ENCODE results near the gene DDX17. TPM values are rescaled to one million over a fixed set of nuclear protein-coding genes. Genes with fewer than 3 reads are reported as not detected.

Gene DDX17
- total RNA-seq, 2 experiments from 2014 or later: 468 to 521 TPM

- H3K27me3 Mint-ChIP-seq: no peaks in the 10 kb centered on the region
- POLR2A ChIA-PET: interaction anchor here (0.5 kb wide), 1 partner anchor 12 kb away, joined by 4 read pairs; no protein-coding TSS in a partner anchor
- H3K36me3 Mint-ChIP-seq (ENCODE audit: low read depth): peaks cover 80% of the 10 kb centered on the region
- no peak overlapping the region for H3K27ac Mint-ChIP-seq
- no peak for DNase-seq
- H3K9me3 Mint-ChIP-seq: no peaks in the 10 kb centered on the region
- CTCF ChIA-PET: interaction anchor here (1.1 to 1.9 kb wide), 2 partner anchors 13 kb away, joined by 3 to 4 read pairs; no protein-coding TSS in a partner anchor
- H3K4me3 Mint-ChIP-seq: no peak overlapping the region
- peaks cover 53% of the 10 kb centered on the region for H3K4me1 Mint-ChIP-seq
Observed at GRCh38 chr22:38489561-38490145, 16.5 kb downstream of the DDX17 start.

GRCh38 chr22:38489142-38489541, 17.0 kb downstream of the DDX17 start:
- Mint-ChIP-seq H3K4me1 (peaks cover 52% of the 10 kb centered on the region), H3K9me3 (no peaks in the 10 kb centered on the region), H3K27me3 (no peaks in the 10 kb centered on the region), H3K27ac (no peak overlapping the region), H3K4me3 (no peak overlapping the region), H3K36me3 (ENCODE audit: low read depth) (peaks cover 79% of the 10 kb centered on the region)
- ChIA-PET CTCF (no interaction called here), POLR2A (interaction anchor here (0.5 kb wide), 1 partner anchor 13 kb away, joined by 4 read pairs; no protein-coding TSS in a partner anchor)
- DNase-seq: no peak

GRCh38 chr22:38487946-38488345, 18.2 kb downstream of the DDX17 start:
- H3K4me3 Mint-ChIP-seq: no peak overlapping the region
- ChIA-PET POLR2A (no interaction called here), CTCF (no interaction called here)
- no peak for DNase-seq
- H3K4me1 Mint-ChIP-seq: peaks cover 44% of the 10 kb centered on the region
- H3K27ac Mint-ChIP-seq: peak overlapping the region; percentile 7
- no peaks in the 10 kb centered on the region for H3K27me3 Mint-ChIP-seq
- peaks cover 79% of the 10 kb centered on the region for H3K36me3 Mint-ChIP-seq (ENCODE audit: low read depth)
- no peaks in the 10 kb centered on the region for H3K9me3 Mint-ChIP-seq

GRCh38 chr22:38485783-38486182, 20.3 kb downstream of the DDX17 start:
- Mint-ChIP-seq H3K27me3 (no peaks in the 10 kb centered on the region), H3K4me3 (no peak overlapping the region), H3K27ac (no peak overlapping the region), H3K36me3 (ENCODE audit: low read depth) (peaks cover 84% of the 10 kb centered on the region), H3K4me1 (peaks cover 32% of the 10 kb centered on the region), H3K9me3 (no peaks in the 10 kb centered on the region)
- DNase-seq: no peak
- ChIA-PET CTCF (interaction anchor here (1.7 kb wide), 1 partner anchor 9 kb away, joined by 5 read pairs; no protein-coding TSS in a partner anchor), POLR2A (no interaction called here)

- POLR2A ChIA-PET: no interaction called here
- Mint-ChIP-seq H3K27ac (no peak overlapping the region), H3K36me3 (ENCODE audit: low read depth) (peaks cover 69% of the 10 kb centered on the region), H3K4me3 (no peak overlapping the region), H3K27me3 (no peaks in the 10 kb centered on the region), H3K9me3 (no peaks in the 10 kb centered on the region), H3K4me1 (peaks cover 19% of the 10 kb centered on the region)
- no peak for DNase-seq
- CTCF ChIA-PET: interaction anchor here (0.7 to 1.2 kb wide), 2 partner anchors 9 to 11 kb away, joined by 3 to 4 read pairs; no protein-coding TSS in a partner anchor
Observed at GRCh38 chr22:38484244-38484643, 21.9 kb downstream of the DDX17 start.

GRCh38 chr22:38482662-38483308, 23.3 kb downstream of the DDX17 start:
- H3K4me3 Mint-ChIP-seq: no peak overlapping the region
- no peaks in the 10 kb centered on the region for H3K27me3 Mint-ChIP-seq
- peaks cover 12% of the 10 kb centered on the region for H3K4me1 Mint-ChIP-seq
- H3K36me3 Mint-ChIP-seq (ENCODE audit: low read depth): peaks cover 57% of the 10 kb centered on the region
- POLR2A ChIA-PET: no interaction called here
- no peaks in the 10 kb centered on the region for H3K9me3 Mint-ChIP-seq
- CTCF ChIA-PET: no interaction called here
- no peak for DNase-seq
- H3K27ac Mint-ChIP-seq: no peak overlapping the region

GRCh38 chr22:38481871-38482332, 24.2 kb downstream of the DDX17 start:
- POLR2A ChIA-PET: no interaction called here
- Mint-ChIP-seq H3K4me1 (peaks cover 11% of the 10 kb centered on the region), H3K9me3 (no peaks in the 10 kb centered on the region), H3K36me3 (ENCODE audit: low read depth) (peaks cover 55% of the 10 kb centered on the region), H3K27ac (no peak overlapping the region), H3K27me3 (no peaks in the 10 kb centered on the region), H3K4me3 (no peak overlapping the region)
- DNase-seq: no peak
- CTCF ChIA-PET: no interaction called here

GRCh38 chr22:38481162-38481870, 24.8 kb downstream of the DDX17 start:
- ChIA-PET POLR2A (interaction anchor here (0.6 kb wide), 1 partner anchor 290 kb away, joined by 3 read pairs; no protein-coding TSS in a partner anchor), CTCF (interaction anchor here (0.9 to 1.6 kb wide), 2 partner anchors 14 to 18 kb away, joined by 3 to 5 read pairs; no protein-coding TSS in a partner anchor)
- Mint-ChIP-seq H3K27me3 (no peaks in the 10 kb centered on the region), H3K27ac (peak overlapping the region; percentile 54), H3K9me3 (no peaks in the 10 kb centered on the region), H3K4me3 (no peak overlapping the region), H3K4me1 (peaks cover 11% of the 10 kb centered on the region), H3K36me3 (ENCODE audit: low read depth) (peaks cover 50% of the 10 kb centered on the region)
- no peak for DNase-seq

GRCh38 chr22:38479096-38479837, 26.8 kb downstream of the DDX17 start:
- CTCF ChIA-PET: interaction anchor here (0.6 to 1.6 kb wide), 4 partner anchors 11 to 427 kb away, joined by 3 to 5 read pairs (median 3); no protein-coding TSS in a partner anchor
- Mint-ChIP-seq H3K4me1 (peaks cover 5% of the 10 kb centered on the region), H3K27ac (no peak overlapping the region), H3K4me3 (no peak overlapping the region), H3K9me3 (no peaks in the 10 kb centered on the region), H3K27me3 (no peaks in the 10 kb centered on the region), H3K36me3 (ENCODE audit: low read depth) (peaks cover 34% of the 10 kb centered on the region)
- POLR2A ChIA-PET: interaction anchor here (1.1 kb wide), 1 partner anchor 226 kb away, joined by 3 read pairs; no protein-coding TSS in a partner anchor
- DNase-seq: no peak

- POLR2A ChIA-PET: no interaction called here
- H3K27ac Mint-ChIP-seq: no peak overlapping the region
- DNase-seq: no peak
- H3K4me1 Mint-ChIP-seq: peaks cover 2% of the 10 kb centered on the region
- no peaks in the 10 kb centered on the region for H3K9me3 Mint-ChIP-seq
- peaks cover 17% of the 10 kb centered on the region for H3K36me3 Mint-ChIP-seq (ENCODE audit: low read depth)
- H3K4me3 Mint-ChIP-seq: no peak overlapping the region
- no peaks in the 10 kb centered on the region for H3K27me3 Mint-ChIP-seq
- CTCF ChIA-PET: interaction anchor here (2.2 kb wide), 1 partner anchor 13 kb away, joined by 4 read pairs; no protein-coding TSS in a partner anchor
Observed at GRCh38 chr22:38477585-38477984, 28.5 kb downstream of the DDX17 start.

GRCh38 chr22:38474003-38474607, 32.0 kb downstream of the DDX17 start:
- Mint-ChIP-seq H3K4me3 (no peak overlapping the region), H3K4me1 (peaks cover 2% of the 10 kb centered on the region), H3K27ac (no peak overlapping the region), H3K9me3 (no peaks in the 10 kb centered on the region), H3K36me3 (ENCODE audit: low read depth) (no peaks in the 10 kb centered on the region), H3K27me3 (no peaks in the 10 kb centered on the region)
- ChIA-PET POLR2A (no interaction called here), CTCF (interaction anchor here (0.7 to 1.4 kb wide), 2 partner anchors 11 to 240 kb away, joined by 3 read pairs; no protein-coding TSS in a partner anchor)
- no peak for DNase-seq

- Mint-ChIP-seq H3K4me1 (peaks cover 10% of the 10 kb centered on the region), H3K4me3 (no peak overlapping the region), H3K9me3 (no peaks in the 10 kb centered on the region), H3K27me3 (peaks cover 17% of the 10 kb centered on the region), H3K36me3 (ENCODE audit: low read depth) (peaks cover 2% of the 10 kb centered on the region), H3K27ac (no peak overlapping the region)
- no peak for DNase-seq
- POLR2A ChIA-PET: no interaction called here
- CTCF ChIA-PET: no interaction called here
Observed at GRCh38 chr22:38471237-38471636, 34.9 kb downstream of the DDX17 start.

Measured in activated CD4-positive, alpha-beta T cell treated with anti-CD3 and anti-CD28 coated beads, Interleukin-2, amount 10 ng/mL, durations not matched to agents 7 days and 5 days (primary cell).